Measurements from ENCODE around the gene KRTAP5-5. TPM values are rescaled to one million over a fixed set of nuclear protein-coding genes. Genes with fewer than 3 reads are reported as not detected.
"Not testable (repeated sequence)": the region's sequence is repeated elsewhere in the genome, so short reads cannot be mapped to it uniquely, and the experiment has no call there.

KRTAP5-5 gene
- total RNA-seq, 1 experiment from 2014 or later, result not detected

GRCh38 chr11:1600626-1601025 lies 28.9 kb upstream of the KRTAP5-5 start (continued):
- TF ChIP-seq USF1 (CRISPR knock-in tag; IDR thresholded peaks at IDR 0.05) (no peak), SOX15 (CRISPR knock-in tag; IDR thresholded peaks at IDR 0.05) (no peak), PREB (CRISPR knock-in tag; IDR thresholded peaks at IDR 0.05; ENCODE audit: borderline replicate concordance) (no peak), CDX4 (CRISPR knock-in tag; IDR thresholded peaks at IDR 0.05; ENCODE audit: borderline replicate concordance) (no peak), ETV6 (CRISPR knock-in tag; IDR thresholded peaks at IDR 0.05) (no peak), RELA (CRISPR knock-in tag; IDR thresholded peaks at IDR 0.05; ENCODE audit: borderline replicate concordance) (no peak), MLX (CRISPR knock-in tag; IDR thresholded peaks at IDR 0.05) (no peak), GABPB1 (CRISPR knock-in tag; IDR thresholded peaks at IDR 0.05) (no peak), ZNF423 (CRISPR knock-in tag; IDR thresholded peaks at IDR 0.05) (no peak), ESRRA (CRISPR knock-in tag; IDR thresholded peaks at IDR 0.05; ENCODE audit: borderline replicate concordance) (no peak), MAX (CRISPR knock-in tag; IDR thresholded peaks at IDR 0.05) (no peak)

- DNase-seq (ENCODE audit: low spot score); ATAC-seq; POLR2A ChIA-PET; H3K4me3 Mint-ChIP-seq; H3K27ac Mint-ChIP-seq: not testable (repeated sequence)
- CTCF ChIA-PET, result interaction anchor here (3.2 kb wide), 1 partner anchor 55 kb away, joined by 11 read pairs; no protein-coding TSS in a partner anchor
- Mint-ChIP-seq H3K27me3 (ENCODE audit: low read depth) (peaks cover 47% of the 10 kb centered on the region), H3K4me1 (peaks cover 21% of the 10 kb centered on the region), H3K36me3 (peaks cover 36% of the 10 kb centered on the region), H3K9me3 (peaks cover 40% of the 10 kb centered on the region)
Observed at GRCh38 chr11:1601663-1602062, 27.9 kb upstream of the KRTAP5-5 start.

- ChIA-PET POLR2A (no interaction called here), CTCF (no interaction called here)
- ATAC-seq (no peak), DNase-seq (ENCODE audit: low spot score) (no peak)
- Mint-ChIP-seq H3K9me3 (peaks cover 39% of the 10 kb centered on the region), H3K27ac (no peak overlapping the region), H3K27me3 (ENCODE audit: low read depth) (peaks cover 43% of the 10 kb centered on the region), H3K4me1 (peaks cover 17% of the 10 kb centered on the region), H3K4me3 (no peak overlapping the region), H3K36me3 (peaks cover 36% of the 10 kb centered on the region)
- TF ChIP-seq HMGA2 (CRISPR knock-in tag; IDR thresholded peaks at IDR 0.05) (no peak), PRRX2 (CRISPR knock-in tag; IDR thresholded peaks at IDR 0.05) (no peak), PRDM15 (CRISPR knock-in tag; IDR thresholded peaks at IDR 0.05) (no peak), ZNF423 (CRISPR knock-in tag; IDR thresholded peaks at IDR 0.05) (no peak)
Observed at GRCh38 chr11:1603629-1604028, 25.9 kb upstream of the KRTAP5-5 start.

- TF ChIP-seq ZBTB21 (CRISPR knock-in tag; IDR thresholded peaks at IDR 0.05; ENCODE audit: borderline replicate concordance) (no peak), PRRX2 (CRISPR knock-in tag; IDR thresholded peaks at IDR 0.05) (no peak), CREB1 (CRISPR knock-in tag; IDR thresholded peaks at IDR 0.05) (no peak), ELF4 (CRISPR knock-in tag; IDR thresholded peaks at IDR 0.05; ENCODE audit: low read depth) (no peak), NR1H2 (CRISPR knock-in tag; IDR thresholded peaks at IDR 0.05) (no peak), CBFB (CRISPR knock-in tag; IDR thresholded peaks at IDR 0.05; ENCODE audit: low read depth) (no peak), NFYB (CRISPR knock-in tag; conservative IDR thresholded peaks at IDR 0.05; ENCODE audit: low read depth) (no peak), ZNF232 (CRISPR knock-in tag; IDR thresholded peaks at IDR 0.05) (no peak)
- no peak for ATAC-seq
- Mint-ChIP-seq H3K27me3 (ENCODE audit: low read depth) (peaks cover 38% of the 10 kb centered on the region), H3K36me3 (peaks cover 31% of the 10 kb centered on the region), H3K4me1 (peaks cover 17% of the 10 kb centered on the region), H3K9me3 (peaks cover 34% of the 10 kb centered on the region), H3K27ac (no peak overlapping the region), H3K4me3 (no peak overlapping the region)
- CTCF ChIA-PET, result no interaction called here
- no peak for DNase-seq (ENCODE audit: low spot score)
- POLR2A ChIA-PET, result no interaction called here
Observed at GRCh38 chr11:1604181-1604580, 25.4 kb upstream of the KRTAP5-5 start.
